B cell (primary cell): Measurements from ENCODE around the gene CRISPLD2. TPM values are rescaled to one million over a fixed set of nuclear protein-coding genes. Genes with fewer than 3 reads are reported as not detected.

ENCODE experiments used
- ATAC-seq: fragments of 200-7000 bp; cut with Tn5 transposase; one replicate; pipeline ENCODE4 v1.10.0; 2021; ENCODE audit warnings: low read depth, mild to moderate bottlenecking, moderate number of reproducible peaks, moderate library complexity
- CTCF ChIA-PET: fragments of 350-600 bp; sonication (Branson Sonifier 250); formaldehyde crosslinking; loops from one replicate; lab custom pipeline; 2021; ENCODE audit warnings: antibody characterized with exemption, inconsistent platforms; lab: Charles Lee
- POLR2A ChIA-PET: fragments of 350-600 bp; sonication (Branson Sonifier 250); formaldehyde crosslinking; loops from one replicate; lab custom pipeline; 2021; ENCODE audit warnings: antibody characterized with exemption; lab: Charles Lee
- DNase-seq: peaks from one replicate; pipeline ENCODE4 v3.0.0; 2013
- H2AFZ ChIP-seq: 2 replicates; pipeline ENCODE4 v1.6.1; 2012; ENCODE audit warnings: mild to moderate bottlenecking, low read depth, low read length; ENCODE audit not compliant: insufficient read depth, poor library complexity, severe bottlenecking
- H3K27ac ChIP-seq, 2 donors: 1 replicate in 1 of 2; 2 replicates in 1 of 2; pipeline ENCODE4 v1.5.1; 2012 to 2013; ENCODE audit warnings: low read length in 2 of 2, mild to moderate bottlenecking in 2 of 2, moderate library complexity in 1 of 2
- H3K27me3 ChIP-seq, 4 experiments: fragments of 200-600 bp in 1 of 4; sonication (generic) in 1 of 4; replicated peaks in 1 of 4; 1 replicate in 2 of 4; 2 replicates in 2 of 4; pipeline versions ENCODE4 v1.6.1 to v1.7.0; 2013 to 2016; ENCODE audit warnings: low read length in 3 of 4, mild to moderate bottlenecking in 2 of 4, mixed read lengths in 1 of 4, moderate library complexity in 1 of 4; ENCODE audit not compliant: insufficient read depth in 4 of 4, control insufficient read depth in 3 of 4; ENCODE audit errors: control extremely low read depth in 1 of 4
- H3K36me3 ChIP-seq, 2 experiments: replicated peaks in 1 of 2; 1 replicate in 1 of 2; 2 replicates in 1 of 2; pipeline versions ENCODE4 v1.6.1 to v1.7.1; 2013; ENCODE audit warnings: low read length in 1 of 2; ENCODE audit not compliant: insufficient read depth in 2 of 2, control insufficient read depth in 1 of 2; ENCODE audit errors: control extremely low read depth in 1 of 2, extremely low read depth in 1 of 2
- H3K4me1 ChIP-seq, 2 donors: fragments of 200-600 bp in 1 of 2; sonication (generic) in 1 of 2; 1 replicate in 1 of 2; 2 replicates in 1 of 2; pipeline versions ENCODE4 v1.5.1 to v1.6.1; 2013 to 2017; ENCODE audit warnings: low read length in 2 of 2; ENCODE audit not compliant: control insufficient read depth in 2 of 2, insufficient read depth in 2 of 2
- H3K4me2 ChIP-seq: replicated peaks from 2 replicates; pipeline ENCODE3; 2012; ENCODE audit warnings: mild to moderate bottlenecking, low read depth, low read length; ENCODE audit not compliant: poor library complexity, severe bottlenecking
- H3K4me3 ChIP-seq, 5 experiments: fragments of 200-600 bp in 1 of 5; sonication (generic) in 1 of 5; 1 replicate in 3 of 5; 2 replicates in 2 of 5; pipeline versions ENCODE4 v1.5.1 to v1.7.0; 2011 to 2016; ENCODE audit warnings: low read length in 4 of 5, mild to moderate bottlenecking in 4 of 5, low read depth in 2 of 5, control low read depth in 1 of 5, moderate library complexity in 1 of 5; ENCODE audit not compliant: insufficient read depth in 1 of 5; ENCODE audit errors: control extremely low read depth in 1 of 5, extremely low read depth in 1 of 5
- H3K79me2 ChIP-seq: fragments of 200-600 bp; sonication (generic); one replicate; pipeline ENCODE4 v1.6.0; 2016; ENCODE audit warnings: low read length; ENCODE audit not compliant: control insufficient read depth, insufficient read depth
- H3K9ac ChIP-seq: fragments of 200-600 bp; sonication (generic); 2 replicates; pipeline ENCODE4 v1.6.1; 2017; ENCODE audit warnings: mild to moderate bottlenecking, low read length, moderate library complexity
- H3K9me3 ChIP-seq, 3 donors: one replicate each; pipeline versions ENCODE4 v1.6.1 to v1.7.1; 2013; ENCODE audit warnings: low read length in 2 of 3; ENCODE audit not compliant: control insufficient read depth in 2 of 3, insufficient read depth in 1 of 3; ENCODE audit errors: control extremely low read depth in 1 of 3
- H4K20me1 ChIP-seq: 2 replicates; pipeline ENCODE4 v1.6.0; 2012; ENCODE audit warnings: mild to moderate bottlenecking, low read length; ENCODE audit not compliant: insufficient read depth, control insufficient read depth, poor library complexity, severe bottlenecking
- H3K27ac Mint-ChIP-seq: one replicate; pipeline ENCODE4 v1.8.0; 2021; ENCODE audit warnings: mixed read lengths
- H3K27me3 Mint-ChIP-seq: one replicate; pipeline ENCODE4 v1.8.0; 2021; ENCODE audit warnings: mixed read lengths
- H3K4me1 Mint-ChIP-seq: one replicate; pipeline ENCODE4 v1.8.0; 2021; ENCODE audit warnings: mixed read lengths
- H3K4me3 Mint-ChIP-seq: one replicate; pipeline ENCODE4 v1.8.0; 2021; ENCODE audit warnings: mixed read lengths
- H3K9me3 Mint-ChIP-seq: one replicate; pipeline ENCODE4 v1.8.0; 2022; ENCODE audit warnings: mixed read lengths; ENCODE audit not compliant: insufficient read depth
- EZH2 ChIP-seq: IDR thresholded peaks from 2 replicates; pipeline ENCODE4 v1.6.1; 2012; ENCODE audit warnings: borderline replicate concordance, low read depth, mild to moderate bottlenecking, moderate library complexity, low read length; ENCODE audit not compliant: insufficient read depth, poor library complexity, severe bottlenecking
- WGBS: methylation state at CpG from one replicate; pipeline ENCODE4 v1.1.5; 2013; ENCODE audit warnings: missing lambda C conversion rate; ENCODE audit not compliant: insufficient coverage; 5-methylcytosine and 5-hydroxymethylcytosine counted together
- intact Hi-C: fragments of 100-400 bp; cut with micrococcal nuclease; formaldehyde crosslinking; loops from one replicate; pipeline ENCODE4 v1.10.0; 2022
- polyA plus RNA-seq: library from polyadenylated mRNA; depleted of rRNA; stranded (reverse); fragments of >200 nt; gene quantifications from 2 replicates; pipeline ENCODE4 v1.2.3, GENCODE V29; 2012
- total RNA-seq, 2 donors: library from RNA; stranded (reverse); fragments of 120-200 nt in 1 of 2; gene quantifications; 1 replicate in 1 of 2; 2 replicates in 1 of 2; pipeline versions ENCODE4 v1.2.3 to v1.2.4, GENCODE V29; 2013 to 2022
- TF ChIP-seq, protein P1 (sequence below): fragments of 200-600 bp; IDR thresholded peaks from one replicate; pipeline ENCODE4 v1.8.0; 2022; ENCODE audit warnings: antibody characterized with exemption, mild to moderate bottlenecking

CRISPLD2 gene
- total and polyA plus RNA-seq, 2 donors (not counting 1 experiment from before 2014, with no cell fraction given), result 0.25 to 0.37 TPM

DNA sequence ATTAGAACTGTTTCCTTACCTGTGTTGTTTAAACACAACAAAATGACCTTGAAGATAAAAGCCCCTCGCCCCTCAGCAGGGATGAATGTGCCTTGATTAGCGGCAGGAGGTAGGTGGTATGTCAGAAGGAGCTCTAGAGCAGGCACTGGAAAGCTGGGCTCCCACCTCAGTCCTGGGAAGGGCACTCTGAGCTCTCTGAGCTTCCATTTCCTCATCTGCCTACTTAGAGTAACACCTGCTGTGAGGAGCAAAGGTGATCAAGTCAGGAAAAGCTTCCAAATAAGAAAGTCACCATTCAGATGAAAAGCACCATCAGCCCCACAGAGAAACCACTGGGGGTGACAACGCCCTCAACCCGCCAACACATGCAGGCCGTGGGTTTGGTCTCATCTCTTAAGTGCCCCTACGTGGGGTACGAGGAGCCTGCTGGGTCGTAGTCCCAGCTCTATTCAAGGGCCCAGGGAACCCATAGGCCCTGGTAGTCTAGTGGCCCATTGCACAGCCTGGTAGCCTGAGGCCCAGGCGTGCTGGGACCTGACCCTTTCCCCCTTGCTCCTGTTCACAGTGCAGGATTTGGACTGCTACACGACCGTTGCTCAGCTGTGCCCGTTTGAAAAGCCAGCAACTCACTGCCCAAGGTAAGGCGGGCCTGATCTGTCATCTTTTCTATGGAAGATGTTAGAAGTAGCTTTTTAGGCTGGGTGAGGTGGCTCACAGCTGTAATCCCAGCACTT is 57.3 kb downstream of the CRISPLD2 start:
- H3K27me3 Mint-ChIP-seq, result peaks cover 13% of the 10 kb centered on the region
- no peak for TF ChIP-seq EZH2
- TF ChIP-seq, protein P1, sequence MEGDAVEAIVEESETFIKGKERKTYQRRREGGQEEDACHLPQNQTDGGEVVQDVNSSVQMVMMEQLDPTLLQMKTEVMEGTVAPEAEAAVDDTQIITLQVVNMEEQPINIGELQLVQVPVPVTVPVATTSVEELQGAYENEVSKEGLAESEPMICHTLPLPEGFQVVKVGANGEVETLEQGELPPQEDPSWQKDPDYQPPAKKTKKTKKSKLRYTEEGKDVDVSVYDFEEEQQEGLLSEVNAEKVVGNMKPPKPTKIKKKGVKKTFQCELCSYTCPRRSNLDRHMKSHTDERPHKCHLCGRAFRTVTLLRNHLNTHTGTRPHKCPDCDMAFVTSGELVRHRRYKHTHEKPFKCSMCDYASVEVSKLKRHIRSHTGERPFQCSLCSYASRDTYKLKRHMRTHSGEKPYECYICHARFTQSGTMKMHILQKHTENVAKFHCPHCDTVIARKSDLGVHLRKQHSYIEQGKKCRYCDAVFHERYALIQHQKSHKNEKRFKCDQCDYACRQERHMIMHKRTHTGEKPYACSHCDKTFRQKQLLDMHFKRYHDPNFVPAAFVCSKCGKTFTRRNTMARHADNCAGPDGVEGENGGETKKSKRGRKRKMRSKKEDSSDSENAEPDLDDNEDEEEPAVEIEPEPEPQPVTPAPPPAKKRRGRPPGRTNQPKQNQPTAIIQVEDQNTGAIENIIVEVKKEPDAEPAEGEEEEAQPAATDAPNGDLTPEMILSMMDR, result no peak
- ChIA-PET POLR2A (no interaction called here), CTCF (no interaction called here)
- intact Hi-C loops, result no loop called here
- WGBS, result 86% methylated on average over 11 of the region's 13 CpGs
- H3K27ac ChIP-seq, result no peak overlapping the region
- no peak overlapping the region for H3K27ac Mint-ChIP-seq
- no peaks in the 10 kb centered on the region for H3K4me1 Mint-ChIP-seq
- H2AFZ ChIP-seq, result no peak overlapping the region
- no peaks in the 10 kb centered on the region for H3K36me3 ChIP-seq
- ATAC-seq (no peak), DNase-seq (no peak)
- no peaks in the 10 kb centered on the region for H3K79me2 ChIP-seq
- H3K9ac ChIP-seq, result no peak overlapping the region
- no peaks in the 10 kb centered on the region for H3K27me3 ChIP-seq
- H3K4me3 Mint-ChIP-seq, result no peak overlapping the region
- H3K4me2 ChIP-seq, result no peak overlapping the region
- no peaks in the 10 kb centered on the region for H3K4me1 ChIP-seq
- H3K9me3 ChIP-seq, result no peaks in the 10 kb centered on the region
- H3K9me3 Mint-ChIP-seq, result no peaks in the 10 kb centered on the region
- H3K4me3 ChIP-seq, result no peak overlapping the region
- no peaks in the 10 kb centered on the region for H4K20me1 ChIP-seq

DNA sequence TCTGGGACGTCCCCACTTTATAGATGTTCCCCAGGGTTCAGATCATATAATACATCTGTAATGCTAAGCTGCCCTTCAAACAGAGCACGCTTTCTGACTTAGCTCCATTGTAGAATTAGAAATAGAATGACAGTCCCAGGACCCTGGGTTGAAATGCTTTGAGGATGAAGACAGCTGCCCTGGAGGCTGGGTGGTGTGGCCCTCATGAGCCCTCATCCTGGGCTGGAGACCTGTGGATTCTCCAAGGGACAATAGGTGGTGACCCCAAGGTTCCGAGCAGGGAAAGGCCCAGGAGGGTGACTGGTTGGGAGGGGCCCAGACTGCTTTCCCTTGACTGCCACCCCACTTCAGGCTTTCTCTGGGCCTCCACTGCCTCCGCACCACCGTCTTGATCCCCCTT is 59.0 kb downstream of the CRISPLD2 start:
- Histone ChIP-seq H4K20me1 (no peaks in the 10 kb centered on the region), H2AFZ (no peak overlapping the region), H3K4me3 (no peak overlapping the region), H3K27ac (no peak overlapping the region), H3K4me1 (no peaks in the 10 kb centered on the region), H3K36me3 (no peaks in the 10 kb centered on the region), H3K79me2 (no peaks in the 10 kb centered on the region), H3K4me2 (no peak overlapping the region), H3K9ac (no peak overlapping the region), H3K27me3 (no peaks in the 10 kb centered on the region), H3K9me3 (peaks cover 0 to 2% (median 0%) of the 10 kb centered on the region in 3 donors)
- 100% methylated on average over 2 of the region's 5 CpGs for WGBS
- TF ChIP-seq EZH2, result no peak
- TF ChIP-seq, protein P1, result no peak
- no peaks in the 10 kb centered on the region for H3K4me1 Mint-ChIP-seq
- ATAC-seq, result no peak
- H3K4me3 Mint-ChIP-seq, result no peak overlapping the region
- ChIA-PET CTCF (interaction anchor here (1.1 kb wide), 1 partner anchor 74 kb away, joined by 3 read pairs; no protein-coding TSS in a partner anchor), POLR2A (no interaction called here)
- DNase-seq, result no peak
- intact Hi-C loops, result no loop called here
- no peaks in the 10 kb centered on the region for H3K9me3 Mint-ChIP-seq
- H3K27ac Mint-ChIP-seq, result no peak overlapping the region
- H3K27me3 Mint-ChIP-seq, result peaks cover 20% of the 10 kb centered on the region
